Stimulated activated CD8-positive, alpha-beta memory T cell treated with anti-CD3 and anti-CD28 coated beads, Interleukin-12 subunit alpha, Interleukin-12 subunit beta, amount 100 ng/mL, for 4 hours (primary cell): Measurements from ENCODE around the gene ELFN2.
"Not testable (repeated sequence)": the region's sequence is repeated elsewhere in the genome, so short reads cannot be mapped to it uniquely, and the experiment has no call there.

Experiments
- DNase-seq: peaks from one replicate; pipeline ENCODE4 v3.0.0-alpha.2; 2020; ENCODE audit warnings: low read depth

Gene ELFN2

DNA sequence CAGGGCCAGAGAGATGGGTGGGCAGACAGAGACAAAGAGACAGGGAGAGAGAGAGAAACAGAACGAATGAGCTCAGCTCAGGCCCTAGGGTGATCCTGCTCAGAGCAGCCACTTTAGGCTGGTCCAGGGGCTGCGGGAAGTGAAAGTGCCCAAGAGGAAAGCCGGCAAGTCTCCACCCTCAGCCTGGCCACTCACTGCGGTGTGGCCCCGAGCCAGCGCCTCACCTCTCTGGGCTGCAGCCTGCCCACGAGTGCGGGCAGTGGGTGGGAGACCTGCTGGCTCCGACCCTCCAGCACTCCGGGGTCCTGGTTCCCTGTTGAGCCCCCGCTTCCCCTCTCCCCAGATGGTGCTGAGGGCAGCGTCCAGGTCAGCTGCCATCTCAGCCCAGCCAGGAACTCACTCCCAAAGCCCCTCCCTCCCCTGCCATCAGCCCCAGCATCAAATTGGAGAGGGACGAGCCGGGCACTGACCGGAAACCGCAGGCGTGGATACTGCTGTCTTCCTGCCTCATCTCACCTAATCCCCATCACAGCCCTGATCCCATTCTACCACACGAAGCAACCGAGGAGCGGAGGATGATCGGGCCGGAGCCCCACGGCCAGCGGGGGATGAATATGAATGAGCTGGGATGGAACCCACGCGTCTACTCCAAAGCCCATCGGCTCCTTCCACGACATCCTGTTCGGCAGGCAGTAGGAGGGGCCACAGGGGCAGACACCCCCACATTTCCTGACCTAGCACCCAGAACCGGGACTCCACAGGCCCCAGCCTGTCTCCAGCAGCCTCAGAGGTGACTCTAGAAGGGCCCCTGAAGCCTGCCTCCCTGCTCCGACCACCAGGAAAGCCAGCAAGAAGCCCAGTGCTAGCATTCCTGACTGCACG lies 16.9 kb downstream of the ELFN2 start:
- DNase-seq, result no peak

DNA sequence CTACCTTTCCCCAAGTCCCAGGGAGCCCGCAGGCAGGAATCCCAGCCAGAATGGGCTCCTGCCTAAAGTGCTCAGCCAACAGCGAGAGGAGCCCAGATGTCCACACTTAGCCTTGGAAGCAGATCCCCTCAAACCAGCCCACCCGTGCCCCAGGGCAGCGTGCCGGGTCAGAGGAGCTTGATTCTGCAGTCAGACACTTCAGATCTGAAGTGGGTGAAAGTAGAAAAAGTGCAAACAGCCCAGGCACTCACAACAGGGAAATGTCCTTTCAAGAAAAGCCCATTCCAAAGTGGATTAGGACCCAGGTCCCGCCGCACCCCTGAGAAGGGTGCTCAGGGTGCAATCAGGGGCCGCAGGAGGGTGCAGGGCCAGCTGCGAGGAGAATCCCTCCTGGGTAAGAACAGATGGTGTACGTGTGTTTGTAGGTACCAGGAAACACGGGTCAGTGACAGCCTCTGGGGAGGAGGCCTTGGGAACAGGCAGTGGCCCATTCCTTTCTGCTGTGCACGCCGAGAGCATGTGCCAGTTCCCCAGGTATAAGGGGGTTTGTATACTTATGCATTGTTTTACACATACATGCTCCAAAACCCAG lies 17.7 kb downstream of the ELFN2 start:
- no peak for DNase-seq

DNA sequence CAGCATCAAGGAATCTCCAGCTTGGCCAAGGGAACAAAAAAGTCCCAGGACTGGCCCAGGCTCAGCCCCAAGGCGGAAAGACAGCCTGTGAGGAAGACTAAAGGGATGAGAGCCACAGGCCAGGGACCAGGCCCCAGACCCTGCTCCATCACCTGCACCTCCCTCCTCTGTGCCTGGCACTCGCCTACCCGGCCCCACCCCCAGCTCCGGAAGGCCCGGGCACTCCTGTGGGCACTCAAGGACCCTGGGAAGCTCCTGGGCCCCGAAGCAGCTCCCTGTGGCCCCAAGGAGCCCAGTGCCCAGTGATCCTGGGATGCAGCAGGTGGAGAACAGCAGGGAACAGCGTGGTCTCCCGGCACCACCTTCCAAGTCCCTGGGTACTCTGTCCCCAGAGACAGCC lies 18.2 kb downstream of the ELFN2 start:
- no peak for DNase-seq

DNA sequence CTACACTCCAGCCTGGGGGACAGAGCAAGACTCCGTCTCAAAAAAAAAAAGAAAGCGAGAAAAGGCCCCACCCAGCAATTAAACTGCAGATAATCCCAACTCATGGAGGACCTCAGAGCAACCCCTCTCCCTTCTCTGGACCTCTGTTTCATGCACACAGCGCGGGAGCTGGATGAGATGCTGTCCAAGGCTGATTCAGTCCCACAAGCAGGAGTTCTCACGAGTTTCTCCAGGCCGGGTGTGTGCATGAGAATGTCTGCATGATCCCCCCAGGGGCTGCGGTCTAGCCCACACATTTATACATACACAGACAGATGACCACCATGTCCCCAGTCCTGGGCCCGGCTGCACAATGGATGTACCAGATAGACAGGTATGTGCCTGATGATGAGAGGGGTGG lies 19.4 kb downstream of the ELFN2 start:
- no peak for DNase-seq

GRCh38 chr22:37406441-37407235 lies 20.6 kb downstream of the ELFN2 start:
- DNase-seq, result no peak

DNA sequence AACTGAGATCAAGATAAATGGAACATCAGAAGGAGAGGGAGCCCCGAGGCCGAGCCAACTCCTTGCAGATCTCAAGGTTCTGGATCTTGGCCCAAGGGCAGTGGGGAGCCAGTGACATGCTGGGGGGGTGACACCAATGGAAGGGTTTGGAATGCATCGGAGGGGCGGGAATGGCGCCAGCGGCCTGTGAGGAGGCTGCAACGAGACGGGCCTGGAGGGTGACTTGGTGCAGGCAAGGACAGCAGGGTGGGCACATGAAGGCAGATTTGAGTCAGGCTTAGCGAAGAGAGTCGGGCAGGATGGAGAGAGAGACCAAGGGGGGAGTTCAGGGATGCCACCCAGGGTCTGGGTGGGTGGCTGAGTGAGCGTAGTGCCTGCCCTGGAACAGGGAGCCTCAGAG lies 23.2 kb downstream of the ELFN2 start:
- DNase-seq, result no peak

GRCh38 chr22:37403267-37403960 lies 23.9 kb downstream of the ELFN2 start:
- DNase-seq, result no peak

DNA sequence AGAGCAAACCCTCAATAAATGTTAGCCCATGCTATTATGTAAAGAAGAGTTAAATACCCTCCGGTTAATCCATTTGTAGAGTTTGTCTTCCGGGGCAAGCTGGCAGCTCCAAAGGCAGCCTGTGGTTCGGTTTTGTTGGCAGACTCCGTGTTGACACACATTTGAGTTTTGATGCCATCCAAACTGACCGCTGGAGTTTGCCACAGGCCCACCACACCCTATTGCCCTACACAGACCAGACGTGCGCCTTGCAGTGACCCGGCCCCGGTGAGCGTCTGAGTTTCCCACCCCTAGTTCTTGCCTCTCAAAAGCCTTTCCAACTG lies 25.1 kb downstream of the ELFN2 start:
- no peak for DNase-seq

DNA sequence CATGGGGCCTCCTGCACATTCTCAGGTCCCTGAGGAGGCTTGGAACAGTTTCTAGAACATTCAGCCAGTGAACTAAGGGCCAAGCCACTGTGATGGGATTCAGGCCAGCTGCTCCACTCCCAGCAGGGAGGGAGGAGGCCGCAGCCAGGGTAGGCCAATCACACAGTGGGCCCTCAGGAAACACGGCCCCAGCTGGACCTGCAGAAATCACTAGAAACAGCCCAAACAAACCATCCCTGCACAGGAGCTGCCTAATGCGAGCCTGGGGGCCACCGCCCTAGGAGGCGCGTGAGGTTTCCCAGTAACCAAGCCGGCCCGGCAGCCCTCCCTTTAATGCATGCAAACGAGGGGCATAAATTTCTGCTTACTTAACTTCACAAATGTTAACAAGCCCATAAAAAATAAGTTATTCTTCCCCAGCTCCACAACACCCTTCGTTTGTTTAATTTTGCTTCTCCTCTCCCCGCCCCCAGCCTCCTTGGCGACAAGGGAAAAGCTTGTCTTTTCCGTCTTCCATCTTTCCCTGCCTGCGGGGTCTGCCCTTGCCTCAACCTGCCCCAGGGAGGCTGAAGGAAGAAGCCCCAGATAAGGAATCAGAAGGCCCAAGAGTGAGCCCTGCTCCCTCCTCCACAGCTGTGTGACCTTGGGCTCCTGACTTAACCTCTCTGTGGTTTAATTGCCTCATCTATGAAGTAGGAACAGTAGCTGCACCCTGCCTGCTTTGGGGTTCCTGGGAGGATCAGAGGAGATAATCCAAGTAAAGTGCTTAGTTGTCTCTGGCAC lies 25.7 kb downstream of the ELFN2 start:
- no peak for DNase-seq

GRCh38 chr22:37400719-37401118 lies 26.6 kb downstream of the ELFN2 start:
- no peak for DNase-seq

DNA sequence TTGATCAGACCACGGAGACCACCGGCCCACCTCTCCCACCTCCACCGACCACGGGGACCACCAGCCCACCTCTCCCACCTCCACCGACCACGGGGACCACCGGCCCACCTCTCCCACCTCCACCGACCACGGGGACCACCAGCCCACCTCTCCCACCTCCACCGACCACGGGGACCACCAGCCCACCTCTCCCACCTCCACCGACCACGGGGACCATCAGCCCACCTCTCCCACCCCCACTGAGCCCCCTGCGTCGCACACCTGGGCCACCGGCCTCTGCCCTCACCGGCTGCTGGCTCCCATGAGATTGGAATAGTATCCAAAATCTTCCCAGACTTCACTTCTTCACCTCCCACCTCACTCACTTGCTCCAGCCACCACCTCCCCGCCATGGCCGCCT lies 27.8 kb downstream of the ELFN2 start:
- DNase-seq, result not testable (repeated sequence)

GRCh38 chr22:37397226-37397625 lies 30.1 kb downstream of the ELFN2 start:
- no peak for DNase-seq

DNA sequence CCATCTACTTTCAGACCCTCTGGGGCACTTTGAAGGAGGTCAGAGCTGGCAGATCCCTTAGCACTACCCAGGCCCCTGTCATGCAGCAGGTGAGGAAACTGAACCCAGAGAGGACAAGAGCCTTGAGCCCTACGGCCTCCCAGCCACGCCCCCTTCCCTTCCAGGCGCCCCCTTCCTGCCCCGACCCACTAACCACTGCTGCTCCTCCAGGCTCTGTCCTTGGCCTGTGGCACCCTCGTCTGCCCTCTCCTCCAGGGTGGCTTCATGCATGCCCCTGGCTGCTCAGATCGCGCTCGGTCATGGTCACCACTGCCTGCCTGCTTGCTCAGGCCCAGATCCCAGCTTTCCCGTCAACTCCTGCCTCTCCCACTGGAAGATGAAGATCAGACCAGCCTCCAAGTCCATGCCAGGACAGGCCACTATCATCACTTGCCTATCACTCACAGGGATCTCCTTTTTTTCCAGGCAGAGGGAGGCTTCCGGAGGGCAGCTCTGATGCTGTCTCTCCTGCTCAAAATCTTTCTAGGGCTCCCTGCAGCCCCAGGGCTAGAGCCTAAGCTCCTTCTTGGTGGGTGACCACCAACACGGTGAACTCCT lies 30.7 kb downstream of the ELFN2 start:
- DNase-seq, result no peak

DNA sequence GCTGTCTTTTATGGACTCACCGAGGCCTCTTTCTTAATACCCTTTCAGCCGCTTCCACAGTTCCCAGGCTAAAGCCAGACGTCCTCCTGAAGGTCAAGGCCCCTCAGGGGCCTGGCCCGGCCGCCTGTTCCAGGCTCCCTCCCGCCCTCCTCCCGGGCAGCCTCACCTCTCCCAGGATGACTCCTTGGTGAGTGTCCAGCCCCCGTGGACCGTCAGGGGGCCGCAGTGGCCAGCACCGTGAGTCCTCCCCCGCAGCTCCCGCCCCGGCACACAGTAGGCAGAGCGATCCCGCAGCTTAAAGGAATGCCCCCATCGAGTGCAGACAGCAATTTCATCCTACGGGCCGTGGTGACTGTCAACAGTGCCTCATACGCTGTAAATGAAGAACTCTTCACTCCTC lies 32.9 kb downstream of the ELFN2 start:
- DNase-seq, result no peak

DNA sequence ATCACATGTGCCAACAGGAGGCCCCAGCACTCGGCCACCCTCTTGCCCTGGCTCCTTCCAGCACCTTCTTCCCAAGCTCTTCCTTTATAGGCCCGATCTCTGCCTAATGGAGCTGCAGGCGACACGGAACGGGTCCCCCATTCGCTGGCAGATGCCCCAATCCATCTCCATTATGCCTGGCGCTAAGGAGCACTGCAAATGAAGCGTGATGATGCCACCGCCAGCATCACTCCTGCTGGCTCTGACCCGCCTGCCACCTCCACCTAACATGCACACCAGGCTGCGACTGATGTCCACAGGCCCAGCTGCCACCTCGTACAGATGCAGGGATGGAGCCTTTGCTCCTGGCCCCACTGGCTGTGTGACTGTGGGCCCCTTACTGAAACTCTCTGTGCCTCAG lies 33.5 kb downstream of the ELFN2 start:
- no peak for DNase-seq

DNA sequence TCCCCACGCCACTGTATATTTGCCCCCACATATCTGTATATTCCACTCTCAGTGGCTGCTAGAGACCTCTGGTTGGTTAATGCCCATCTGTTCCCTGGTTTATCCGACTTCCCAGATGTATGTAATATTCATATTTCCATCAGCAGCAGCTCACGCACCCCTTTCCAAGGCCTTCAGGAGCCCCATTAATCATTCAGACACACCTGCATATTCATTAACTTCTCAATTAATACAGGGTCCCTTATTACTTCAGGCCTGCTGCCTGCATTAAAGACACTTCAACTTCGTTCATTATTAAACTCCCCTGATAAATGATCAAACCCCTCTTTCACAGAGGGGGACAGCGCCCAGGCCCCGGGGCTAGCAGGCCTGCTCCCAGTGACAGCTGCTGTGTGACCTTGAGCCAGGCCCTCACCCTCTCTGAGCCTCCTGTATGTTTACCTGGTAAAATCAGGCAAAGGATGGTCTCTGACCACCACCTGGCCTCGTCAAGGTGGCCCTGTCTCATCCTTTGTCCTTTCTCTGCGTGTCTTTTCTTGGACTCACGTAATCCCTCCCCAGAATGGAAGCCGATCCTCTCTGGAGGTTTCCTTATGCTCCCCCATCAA lies 34.5 kb downstream of the ELFN2 start:
- DNase-seq, result no peak

DNA sequence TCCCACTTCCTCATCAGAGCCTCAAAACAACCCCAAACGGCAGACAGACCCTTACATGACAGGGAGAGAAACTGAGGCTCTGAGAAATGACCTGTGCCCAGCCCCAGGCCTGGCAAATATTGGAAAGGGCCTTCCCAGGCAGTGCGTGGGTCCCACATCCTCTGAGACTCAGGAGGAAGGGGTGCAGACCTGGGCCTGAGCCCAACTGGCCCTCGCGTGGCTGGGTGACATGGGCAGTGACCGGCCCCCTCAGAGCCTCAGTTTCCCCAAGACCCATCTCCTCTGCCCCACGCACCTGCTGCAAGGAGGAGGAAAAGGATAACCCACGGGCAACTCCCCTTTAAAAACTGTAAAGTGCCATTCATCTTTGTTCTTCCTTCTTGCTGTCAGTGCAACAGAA lies 35.6 kb downstream of the ELFN2 start:
- DNase-seq, result no peak

- no peak for DNase-seq
These were observed 37.2 kb downstream of the ELFN2 start for GRCh38 chr22:37390075-37390474.

DNA sequence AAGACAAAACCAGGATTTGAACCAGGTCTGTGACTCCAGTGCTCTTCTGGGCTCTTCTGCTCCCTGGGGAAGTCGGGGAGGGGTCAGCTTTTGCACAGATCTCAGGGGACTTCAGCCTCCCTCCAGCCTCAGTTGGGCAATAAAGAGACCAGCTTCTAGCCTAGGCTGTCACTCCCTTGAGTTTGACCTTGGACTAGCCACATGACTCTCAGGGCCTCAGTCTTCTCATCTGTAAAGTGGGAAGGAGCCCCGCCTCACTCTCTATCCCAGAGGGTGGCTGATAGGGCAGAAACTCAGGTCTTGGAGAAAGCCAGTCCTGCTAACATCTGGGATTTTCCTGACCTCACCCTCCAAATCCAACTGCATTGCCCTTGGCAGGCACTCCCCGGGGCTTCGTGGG lies 38.7 kb downstream of the ELFN2 start:
- DNase-seq, result no peak

DNA sequence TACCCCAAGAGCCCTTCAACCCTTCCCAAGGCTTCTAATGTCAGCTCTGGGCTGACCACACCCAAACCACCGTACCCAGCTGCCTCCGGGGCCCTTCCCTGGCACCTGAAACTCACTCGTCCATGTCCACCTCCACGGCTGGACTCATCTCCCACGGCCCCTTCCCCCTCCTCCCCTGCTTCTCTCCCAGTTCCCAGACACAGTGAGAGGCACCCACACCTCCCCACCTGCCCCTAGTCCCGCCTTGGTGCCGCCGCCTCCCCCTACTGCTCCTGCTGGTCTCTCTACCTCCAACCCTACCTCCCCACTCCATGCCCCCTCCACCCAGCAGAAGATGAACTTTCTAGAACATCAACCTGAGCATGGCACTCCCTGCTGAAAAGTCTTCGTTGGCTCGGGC lies 39.5 kb downstream of the ELFN2 start:
- DNase-seq, result no peak

DNA sequence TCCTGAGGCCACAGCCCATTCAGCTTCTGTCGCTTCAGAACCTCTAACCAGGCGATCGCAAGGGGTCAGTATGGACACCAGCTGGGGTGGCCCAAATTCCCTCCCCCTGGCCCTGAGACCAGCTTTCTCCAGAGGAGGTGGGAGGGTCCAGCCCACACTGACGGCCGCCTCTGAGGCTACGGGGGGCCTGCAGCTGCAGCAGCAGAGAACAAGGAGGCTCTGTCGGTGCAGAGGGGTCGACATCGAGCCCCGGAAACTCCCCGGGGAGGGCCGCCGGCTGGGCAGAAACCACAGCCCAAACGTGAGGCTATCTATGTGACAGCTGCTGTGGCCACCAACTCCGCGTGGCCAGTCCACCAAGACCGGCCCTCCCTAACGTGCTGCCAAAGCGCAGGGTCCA lies 40.8 kb downstream of the ELFN2 start:
- no peak for DNase-seq
